Upper lobe of left lung (tissue), 4 donors: ENCODE results near the gene MACC1.

Experiments used
- EP300 ChIP-seq, 4 donors: sonication (generic); formaldehyde crosslinking; IDR thresholded peaks; one replicate each; pipeline ENCODE4 v1.5.1; 2017; ENCODE audit warnings: antibody characterized with exemption in 4 of 4, control low read depth in 2 of 4
- POLR2A ChIP-seq, 4 donors: fragments of 450-650 bp; IDR thresholded peaks; one replicate each; pipeline ENCODE4 v1.5.1; 2016 to 2017; ENCODE audit warnings: antibody characterized with exemption in 4 of 4, mild to moderate bottlenecking in 2 of 4
- POLR2AphosphoS5 ChIP-seq, 2 donors: sonication (generic); formaldehyde crosslinking; IDR thresholded peaks; one replicate each; pipeline ENCODE4 v1.5.1; 2017; ENCODE audit warnings: antibody characterized with exemption in 2 of 2
- TF ChIP-seq, protein P1 (sequence below), 6 experiments: fragments of 450-650 bp in 4 of 6; fragments of 200-600 bp in 2 of 6; sonication (generic) in 2 of 6; IDR thresholded peaks; one replicate each; pipeline ENCODE4 v1.5.1; 2016 to 2019; ENCODE audit warnings: antibody characterized with exemption in 6 of 6

DNA sequence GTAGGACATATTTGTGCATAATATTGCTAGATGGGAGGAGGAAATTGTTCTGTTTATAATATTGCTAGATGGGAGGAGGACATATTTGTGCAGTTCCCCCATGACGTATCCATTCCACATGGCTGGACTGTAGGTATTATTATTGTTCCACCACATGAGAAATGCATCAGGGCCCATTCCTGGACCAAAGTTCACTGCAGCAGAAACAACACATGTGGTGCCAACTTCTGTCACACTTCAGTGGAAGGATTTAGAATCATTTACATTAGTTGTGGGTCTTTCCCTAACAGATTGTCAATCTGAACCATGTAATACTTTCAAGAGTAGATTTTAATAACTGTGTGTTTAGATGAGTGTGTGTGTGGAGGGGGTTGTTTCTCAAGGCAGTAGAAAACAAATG, 32.7 kb upstream of the MACC1 start:
- TF ChIP-seq, protein P1, sequence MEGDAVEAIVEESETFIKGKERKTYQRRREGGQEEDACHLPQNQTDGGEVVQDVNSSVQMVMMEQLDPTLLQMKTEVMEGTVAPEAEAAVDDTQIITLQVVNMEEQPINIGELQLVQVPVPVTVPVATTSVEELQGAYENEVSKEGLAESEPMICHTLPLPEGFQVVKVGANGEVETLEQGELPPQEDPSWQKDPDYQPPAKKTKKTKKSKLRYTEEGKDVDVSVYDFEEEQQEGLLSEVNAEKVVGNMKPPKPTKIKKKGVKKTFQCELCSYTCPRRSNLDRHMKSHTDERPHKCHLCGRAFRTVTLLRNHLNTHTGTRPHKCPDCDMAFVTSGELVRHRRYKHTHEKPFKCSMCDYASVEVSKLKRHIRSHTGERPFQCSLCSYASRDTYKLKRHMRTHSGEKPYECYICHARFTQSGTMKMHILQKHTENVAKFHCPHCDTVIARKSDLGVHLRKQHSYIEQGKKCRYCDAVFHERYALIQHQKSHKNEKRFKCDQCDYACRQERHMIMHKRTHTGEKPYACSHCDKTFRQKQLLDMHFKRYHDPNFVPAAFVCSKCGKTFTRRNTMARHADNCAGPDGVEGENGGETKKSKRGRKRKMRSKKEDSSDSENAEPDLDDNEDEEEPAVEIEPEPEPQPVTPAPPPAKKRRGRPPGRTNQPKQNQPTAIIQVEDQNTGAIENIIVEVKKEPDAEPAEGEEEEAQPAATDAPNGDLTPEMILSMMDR (IDR thresholded peaks at IDR 0.05) = no peak
- TF ChIP-seq POLR2AphosphoS5 (IDR thresholded peaks at IDR 0.05) (no peak), POLR2A (IDR thresholded peaks at IDR 0.05) (no peak), EP300 (IDR thresholded peaks at IDR 0.05) (no peak)
